PC-9 (cell line): ENCODE data around the gene ANO1.

Experiments used
- CTCF ChIP-seq: fragments of 200-600 bp; sonication (generic); conservative IDR thresholded peaks from 2 replicates; pipeline ENCODE4 v1.6.1; 2017; ENCODE audit warnings: mixed run types, antibody characterized with exemption, mild to moderate bottlenecking, moderate library complexity
- EZH2 ChIP-seq: fragments of 200-600 bp; sonication (generic); IDR thresholded peaks from 2 replicates; pipeline ENCODE4 v1.8.0; 2017; ENCODE audit warnings: antibody characterized with exemption, low read depth

GRCh38 chr11:70074746-70075145 lies 3.4 kb upstream of the ANO1 start:
- no peak for TF ChIP-seq CTCF
- TF ChIP-seq EZH2: no peak
